ENCODE measurements around the gene LPP.
"Not testable (repeated sequence)": the region's sequence is repeated elsewhere in the genome, so short reads cannot be mapped to it uniquely, and the experiment has no call there.

Gene LPP, protein sequence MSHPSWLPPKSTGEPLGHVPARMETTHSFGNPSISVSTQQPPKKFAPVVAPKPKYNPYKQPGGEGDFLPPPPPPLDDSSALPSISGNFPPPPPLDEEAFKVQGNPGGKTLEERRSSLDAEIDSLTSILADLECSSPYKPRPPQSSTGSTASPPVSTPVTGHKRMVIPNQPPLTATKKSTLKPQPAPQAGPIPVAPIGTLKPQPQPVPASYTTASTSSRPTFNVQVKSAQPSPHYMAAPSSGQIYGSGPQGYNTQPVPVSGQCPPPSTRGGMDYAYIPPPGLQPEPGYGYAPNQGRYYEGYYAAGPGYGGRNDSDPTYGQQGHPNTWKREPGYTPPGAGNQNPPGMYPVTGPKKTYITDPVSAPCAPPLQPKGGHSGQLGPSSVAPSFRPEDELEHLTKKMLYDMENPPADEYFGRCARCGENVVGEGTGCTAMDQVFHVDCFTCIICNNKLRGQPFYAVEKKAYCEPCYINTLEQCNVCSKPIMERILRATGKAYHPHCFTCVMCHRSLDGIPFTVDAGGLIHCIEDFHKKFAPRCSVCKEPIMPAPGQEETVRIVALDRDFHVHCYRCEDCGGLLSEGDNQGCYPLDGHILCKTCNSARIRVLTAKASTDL

DNA sequence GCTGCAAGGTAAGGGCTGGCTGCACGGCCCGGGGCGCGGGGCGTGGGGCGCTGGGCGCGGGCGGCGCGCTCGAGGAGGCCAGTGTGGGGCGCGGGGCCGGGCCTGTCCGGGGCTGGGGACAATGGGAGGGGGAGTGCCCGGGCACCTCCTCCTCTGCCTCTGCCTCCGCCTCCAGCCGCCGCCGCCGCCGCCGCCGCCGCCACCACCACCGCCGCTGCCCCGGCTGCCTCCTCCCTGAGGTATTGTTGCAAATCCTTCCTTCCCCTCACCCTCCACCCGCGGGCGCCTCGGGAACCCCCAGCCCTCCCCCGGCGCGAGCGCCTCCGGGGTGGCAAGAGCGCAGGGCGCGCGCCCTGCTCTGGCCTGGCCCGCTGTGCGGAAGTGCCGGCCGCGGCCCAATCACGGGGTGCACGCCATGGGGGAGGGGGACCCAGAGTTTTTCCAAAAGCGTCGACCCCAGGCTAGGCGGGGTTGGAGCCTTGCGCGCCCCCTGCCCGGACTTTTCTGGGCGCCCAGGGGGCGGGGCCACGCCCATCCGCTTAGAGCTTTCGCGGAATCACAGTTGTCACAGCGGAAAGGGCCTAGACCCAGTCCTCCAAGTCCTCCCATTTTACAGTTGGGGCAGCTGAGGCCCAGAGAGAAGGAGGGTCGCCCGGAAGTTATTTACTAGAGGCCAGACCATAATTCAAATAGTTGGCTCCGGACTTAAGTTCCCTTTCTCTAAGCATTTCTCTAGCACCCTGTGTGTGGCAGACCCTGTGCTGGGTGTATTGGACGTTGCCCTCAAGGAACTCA, at the start of gene LPP:
Gene LPP, plus strand, starts transcription at position 144 of the 795 bp plus-strand sequence. CDS start 251,964 bp downstream, outside the sequence.
- DNase-seq (ENCODE audit: low read depth) = peak; percentile 61

- no peak for DNase-seq (ENCODE audit: low read depth)
These were observed 48.0 kb upstream of the LPP start for GRCh38 chr3:188106006-188106405.

GRCh38 chr3:188106454-188106853, 47.5 kb upstream of the LPP start:
- DNase-seq (ENCODE audit: low read depth) = no peak

DNA sequence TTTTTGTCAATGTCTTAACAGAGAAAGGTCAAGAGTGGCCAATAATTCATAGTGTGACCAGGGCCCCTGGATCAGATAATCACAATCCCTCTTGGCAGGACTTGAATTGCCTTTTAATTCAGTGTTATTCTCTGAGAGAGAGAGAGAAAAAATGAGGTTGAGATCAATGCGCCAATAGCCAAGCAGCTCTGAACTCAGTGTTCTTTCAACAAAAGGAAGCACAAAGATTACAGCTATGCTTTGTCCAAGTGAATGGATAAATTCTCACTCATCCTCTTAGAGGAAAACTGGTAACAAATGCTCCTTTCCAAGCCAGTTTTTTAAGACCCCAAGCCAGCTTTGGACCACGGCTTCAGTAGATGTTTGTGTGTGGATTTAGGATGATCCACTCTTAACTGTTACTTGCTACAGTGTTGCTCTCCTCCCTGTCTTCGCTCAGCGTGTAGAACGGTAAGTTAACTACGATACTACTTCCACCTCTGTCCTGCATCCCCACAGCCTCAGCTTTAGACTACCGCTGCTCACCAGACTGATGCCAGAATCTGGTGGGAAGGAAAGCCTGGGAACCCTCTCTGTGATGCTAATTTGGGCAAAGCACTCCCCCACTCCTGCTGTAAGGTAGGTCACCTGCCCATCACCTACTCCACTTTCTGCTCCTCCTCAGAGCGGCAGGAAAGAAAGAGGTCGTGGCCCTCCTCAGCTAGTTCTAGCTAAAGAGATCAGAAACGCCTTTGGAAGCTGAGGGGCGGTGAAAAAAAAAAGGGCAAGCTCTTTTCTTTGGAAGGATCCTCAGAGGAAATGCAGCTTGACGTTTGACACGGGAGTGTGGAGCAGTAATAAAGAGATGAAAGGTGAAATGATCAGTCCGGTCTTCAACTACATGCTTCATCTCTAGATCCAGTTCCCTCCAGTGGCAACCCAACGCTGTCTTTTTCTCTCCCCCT, 46.8 kb upstream of the LPP start:
- no peak for DNase-seq (ENCODE audit: low read depth)

DNA sequence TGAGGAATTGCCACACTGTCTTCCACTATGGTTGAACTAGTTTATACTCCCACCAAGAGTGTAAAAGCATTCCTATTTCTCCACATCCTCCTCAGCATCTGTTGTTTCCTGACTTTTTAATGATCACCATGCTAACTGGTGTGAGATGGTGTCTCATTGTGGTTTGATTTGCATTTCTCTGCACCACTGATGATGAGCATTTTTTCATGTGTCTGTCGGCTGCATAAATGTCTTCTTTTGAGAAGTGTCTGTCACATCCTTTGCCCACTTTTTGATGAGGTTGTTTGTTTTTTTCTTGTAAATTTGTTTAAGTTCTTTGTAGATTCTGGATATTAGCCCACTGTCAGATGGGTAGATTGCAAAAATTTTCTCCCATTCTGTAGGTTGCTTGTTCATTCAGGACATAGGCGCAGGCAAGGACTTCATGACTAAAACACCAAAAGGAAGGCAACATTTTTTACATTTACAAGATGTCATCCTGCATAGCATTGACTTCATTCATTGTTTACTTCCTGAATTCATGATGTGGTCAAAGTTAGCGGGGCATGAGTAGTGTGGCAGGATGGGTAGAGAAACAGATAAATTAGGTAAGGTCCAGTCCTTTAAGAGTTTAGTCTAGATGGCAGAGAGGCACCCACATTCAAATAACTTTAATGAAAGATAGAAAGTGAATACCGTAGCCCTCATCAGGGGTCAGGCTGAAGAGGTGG, 45.1 kb upstream of the LPP start:
- no peak for DNase-seq (ENCODE audit: low read depth)

- no peak for DNase-seq (ENCODE audit: low read depth)
These were observed 42.9 kb upstream of the LPP start for GRCh38 chr3:188111002-188111584.

GRCh38 chr3:188113756-188114155, 40.2 kb upstream of the LPP start:
- no peak for DNase-seq (ENCODE audit: low read depth)

- no peak for DNase-seq (ENCODE audit: low read depth)
These were observed 34.1 kb upstream of the LPP start for GRCh38 chr3:188119846-188120245.

DNA sequence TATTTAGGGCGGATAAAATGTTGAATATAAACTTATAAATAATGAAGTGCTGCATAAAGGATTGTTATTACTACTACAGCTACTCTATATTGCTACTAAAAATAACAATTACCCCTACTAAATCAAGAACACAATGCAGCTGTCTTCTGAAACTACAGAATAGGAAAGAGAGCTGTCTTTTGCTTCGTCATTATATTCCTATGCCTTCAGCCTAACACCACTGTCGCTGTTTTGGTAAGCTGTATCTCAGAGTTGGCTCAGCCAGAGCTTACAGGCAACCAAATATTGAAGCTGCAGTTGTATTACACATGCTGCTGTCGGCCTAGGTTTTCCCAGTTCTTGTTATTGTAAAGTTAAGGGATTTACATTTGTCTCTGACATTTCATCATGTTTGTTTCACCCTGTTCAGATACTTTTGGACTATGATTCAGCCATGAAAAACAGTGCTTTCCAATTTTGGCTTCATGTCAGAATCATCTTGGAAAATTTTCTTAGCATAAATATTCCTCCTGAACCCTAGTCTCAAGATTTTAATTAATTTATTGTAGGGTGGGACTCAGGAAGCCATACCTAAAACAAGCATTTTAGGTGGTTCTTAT, 31.3 kb upstream of the LPP start:
- no peak for DNase-seq (ENCODE audit: low read depth)

DNA sequence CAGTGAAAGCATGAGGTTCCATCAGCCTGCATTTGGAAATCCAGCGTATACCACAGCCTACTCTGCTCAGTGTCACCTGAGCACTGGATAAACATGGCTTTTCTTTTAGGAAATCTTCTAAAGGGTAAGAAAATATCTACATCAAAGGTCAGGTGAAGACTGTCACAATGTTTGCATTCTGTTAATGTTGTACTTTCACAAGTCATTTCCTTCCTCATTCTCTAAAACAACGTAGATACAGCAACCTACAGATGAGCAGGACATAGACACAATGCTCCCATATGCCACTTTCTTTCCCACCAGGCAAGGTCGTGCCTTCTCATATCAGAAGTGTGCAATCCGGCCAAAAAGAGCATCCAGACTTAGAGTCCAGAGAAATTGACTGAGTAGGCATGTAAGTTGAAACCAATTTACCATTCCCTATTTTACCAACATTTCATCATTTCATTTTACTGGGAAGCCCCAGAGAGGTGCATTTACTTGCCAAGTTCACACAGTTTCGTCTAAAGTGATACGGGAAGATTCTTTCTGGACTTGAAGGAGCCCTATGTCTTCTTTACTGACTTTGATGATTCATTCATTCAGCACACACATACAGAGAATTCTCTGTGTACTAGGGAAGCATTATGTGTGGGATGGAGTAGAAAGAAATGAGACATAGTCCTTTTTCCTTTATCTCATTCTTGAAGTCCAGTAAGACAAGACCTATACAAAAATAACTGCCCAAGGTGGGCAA, 30.6 kb upstream of the LPP start:
- DNase-seq (ENCODE audit: low read depth) = no peak

DNA sequence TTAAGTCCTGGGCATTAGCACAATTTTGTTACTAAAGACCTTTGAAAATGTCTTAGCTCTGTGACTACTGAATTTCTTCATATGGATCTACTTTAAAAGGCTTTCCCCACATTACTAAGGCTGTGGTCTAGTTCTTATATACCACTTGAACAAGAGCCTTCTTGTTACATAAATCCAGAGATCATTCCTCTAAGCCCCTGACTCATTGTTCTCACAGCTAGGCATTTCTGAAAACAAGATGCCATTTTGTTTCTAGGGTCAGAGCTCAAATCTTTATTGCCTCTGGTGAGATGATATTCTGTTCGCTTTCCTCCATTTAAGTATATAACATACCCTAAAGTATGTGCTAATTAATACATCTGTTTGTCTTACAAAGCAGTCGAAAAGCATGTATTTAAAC, 29.8 kb upstream of the LPP start:
- no peak for DNase-seq (ENCODE audit: low read depth)

DNA sequence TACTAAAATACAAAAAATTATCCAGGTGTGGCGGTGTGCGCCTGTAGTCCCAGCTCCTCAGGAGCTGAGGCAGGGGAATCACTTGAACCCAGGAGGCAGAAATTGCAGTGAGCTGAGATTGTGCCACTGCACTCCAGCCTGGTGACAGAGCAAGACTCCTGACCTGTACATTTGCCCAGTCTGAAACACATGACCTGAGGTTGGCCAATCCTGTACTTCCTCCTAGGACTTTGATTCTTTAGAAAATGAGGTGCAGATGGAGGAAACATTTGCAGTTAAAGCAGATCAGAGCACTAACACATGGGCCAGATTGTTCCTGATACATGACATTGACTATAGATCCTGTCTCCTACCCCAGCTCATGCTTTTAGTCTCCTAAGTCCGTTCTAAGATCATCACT, 28.9 kb upstream of the LPP start:
- DNase-seq (ENCODE audit: low read depth) = no peak

- DNase-seq (ENCODE audit: low read depth) = no peak
These were observed 27.7 kb upstream of the LPP start for GRCh38 chr3:188126276-188126675.

- no peak for DNase-seq (ENCODE audit: low read depth)
These were observed 27.0 kb upstream of the LPP start for GRCh38 chr3:188126934-188127333.

- DNase-seq (ENCODE audit: low read depth) = no peak
These were observed 25.1 kb upstream of the LPP start for GRCh38 chr3:188128905-188129304.

DNA sequence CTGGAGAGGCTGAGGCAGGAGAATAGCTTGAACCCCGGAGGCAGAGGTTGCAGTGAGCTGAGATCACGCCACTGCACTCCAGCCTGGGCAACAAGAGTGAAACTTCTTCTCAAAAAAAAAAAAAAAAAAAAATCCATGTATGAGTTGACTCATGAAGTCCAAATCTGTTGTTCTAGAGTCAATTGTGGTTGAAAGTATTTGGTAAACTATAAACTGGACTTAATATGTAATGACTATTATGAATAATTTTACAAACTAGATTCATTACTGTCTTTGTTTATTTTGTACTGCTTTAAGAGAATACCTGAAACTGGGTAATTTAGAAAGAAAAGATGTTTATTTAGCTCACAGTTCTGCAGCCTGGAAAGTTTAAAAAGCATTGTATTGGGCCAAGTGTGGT, 22.9 kb upstream of the LPP start:
- DNase-seq (ENCODE audit: low read depth) = not testable (repeated sequence)

DNA sequence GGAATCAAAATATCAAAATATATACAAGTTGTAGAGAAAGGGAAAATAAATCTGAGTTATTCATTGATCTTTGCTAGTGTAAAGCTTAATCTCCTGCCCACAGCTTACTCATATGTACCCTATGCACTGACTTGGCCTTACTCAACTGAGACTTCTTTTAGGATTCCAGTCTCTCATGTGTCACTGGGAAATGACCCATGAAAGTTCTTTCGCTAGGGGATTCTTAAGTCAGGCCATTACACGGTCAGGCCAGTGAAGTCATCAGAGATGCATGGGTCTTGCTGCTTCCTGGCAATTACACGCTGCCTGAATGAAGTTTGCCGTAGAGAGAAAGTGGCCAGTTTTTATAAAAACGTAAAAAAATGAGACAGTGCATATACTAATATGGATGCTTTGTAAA, 20.7 kb upstream of the LPP start:
- DNase-seq (ENCODE audit: low read depth) = no peak

- DNase-seq (ENCODE audit: low read depth) = no peak
These were observed 20.3 kb upstream of the LPP start for GRCh38 chr3:188133646-188134045.

DNA sequence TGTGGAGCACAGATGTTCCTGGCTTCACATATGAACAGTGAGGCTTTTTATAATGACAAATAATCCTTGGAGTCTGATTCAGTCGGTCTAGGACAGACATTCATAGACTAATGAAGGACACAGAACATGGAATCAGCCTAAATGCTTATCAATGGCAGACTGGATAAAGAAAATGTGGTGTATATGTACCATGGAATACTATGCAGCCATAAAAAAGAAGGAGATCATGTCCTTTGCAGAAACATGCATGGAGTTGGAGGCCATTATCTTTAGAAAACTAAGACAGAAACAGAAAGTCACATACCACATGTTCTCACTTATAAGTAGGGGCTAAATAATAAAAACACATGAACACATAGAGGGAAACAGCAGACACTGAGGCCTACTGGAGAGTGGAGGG, 19.9 kb upstream of the LPP start:
- no peak for DNase-seq (ENCODE audit: low read depth)

GRCh38 chr3:188134856-188135255, 19.1 kb upstream of the LPP start:
- DNase-seq (ENCODE audit: low read depth) = no peak
